GM18909 (cell line): ENCODE measurements around the gene WSCD1.

ENCODE experiments used
- ATAC-seq: cut with Tn5 transposase; IDR thresholded peaks from one replicate; pipeline ENCODE4 v1.9.1; 2021; ENCODE audit warnings: mild to moderate bottlenecking; ENCODE audit not compliant: unreplicated experiment, poor library complexity

Gene WSCD1

DNA sequence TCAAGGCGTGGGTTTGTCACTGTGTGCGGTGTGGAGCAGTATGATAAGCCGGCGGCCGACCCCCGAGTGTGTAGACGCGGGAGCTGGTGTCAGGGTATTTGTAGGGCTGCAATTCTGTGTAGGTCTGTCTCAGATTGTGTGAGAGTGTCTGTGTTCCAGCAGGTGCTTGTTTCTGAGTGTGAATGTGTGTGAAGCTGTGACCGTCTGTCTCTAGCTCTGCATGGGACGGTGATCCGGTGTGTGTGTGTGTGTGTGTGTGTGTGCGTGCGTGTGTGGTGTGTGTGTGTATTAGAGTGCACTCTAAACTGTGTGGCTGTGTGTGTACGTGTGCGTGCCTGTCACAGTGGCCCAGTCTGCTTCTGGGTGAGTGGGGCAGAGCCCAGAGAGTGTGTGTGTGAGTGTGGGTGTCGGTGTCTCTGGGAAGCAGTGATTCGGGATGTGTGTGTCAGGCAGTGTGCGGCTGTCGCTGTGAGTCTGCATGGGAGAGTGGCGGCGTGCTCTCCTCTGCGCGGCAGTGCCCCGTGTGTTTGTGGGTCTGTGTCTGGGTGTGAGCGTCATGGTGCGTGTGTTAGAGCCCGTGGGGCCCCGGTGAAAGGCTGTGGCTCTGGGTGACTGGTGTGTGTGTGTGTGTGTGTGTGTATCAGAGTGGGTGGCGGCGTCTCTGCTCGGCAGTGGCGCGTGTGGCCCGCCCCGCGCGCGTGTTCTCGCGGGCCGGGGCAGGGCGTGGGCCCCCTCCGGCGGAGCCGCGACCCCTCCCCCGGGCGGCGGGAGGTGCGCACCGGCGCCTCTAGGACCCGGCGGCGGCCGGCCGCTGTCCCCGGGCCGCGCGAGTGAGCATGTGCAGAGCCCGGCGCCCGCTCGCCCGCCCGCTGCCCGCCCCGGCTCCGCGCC lies at the start of gene WSCD1:
TSS of gene WSCD1 (plus strand) at position 841 of the 891 bp plus-strand sequence. CDS start 10,280 bp downstream, outside the sequence.
- no peak for ATAC-seq

DNA sequence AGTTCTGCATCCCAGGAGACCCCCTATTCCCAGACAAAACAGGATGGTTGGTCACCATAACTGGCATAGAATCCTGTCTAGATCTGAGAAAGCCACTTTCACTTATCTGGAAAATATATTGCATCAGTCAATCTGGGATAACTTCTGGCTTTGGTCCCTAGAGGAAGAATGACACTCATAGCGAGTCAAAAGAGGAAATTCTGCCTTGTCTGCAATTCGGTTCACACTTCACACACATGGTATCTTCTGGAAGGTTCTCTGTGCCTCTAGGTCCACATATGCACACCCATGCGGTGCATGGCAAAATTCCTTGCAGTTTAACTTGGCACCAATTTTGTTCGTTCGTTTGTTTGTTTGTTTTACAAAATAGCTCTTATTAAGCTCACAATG lies 49.2 kb upstream of the WSCD1 start:
- ATAC-seq = no peak

DNA sequence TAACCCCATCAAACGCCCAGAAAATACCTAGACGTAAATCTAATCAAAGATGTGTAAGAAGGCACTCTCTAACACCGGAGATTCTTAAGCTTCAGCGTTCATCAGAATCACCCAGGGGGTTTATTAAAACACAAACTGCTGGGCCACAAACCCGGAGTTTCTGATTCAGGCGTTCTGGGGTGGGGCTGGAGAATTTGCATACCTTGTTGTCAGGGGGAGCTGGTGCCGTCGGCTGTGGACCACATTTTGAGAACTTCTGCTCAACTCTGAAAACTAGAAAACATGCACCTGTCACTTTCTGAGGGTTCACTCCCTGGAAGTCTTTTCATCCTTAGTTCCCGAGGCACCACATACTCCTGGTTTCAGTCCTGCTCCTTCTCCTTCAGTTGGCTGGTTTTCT lies 48.6 kb upstream of the WSCD1 start:
- no peak for ATAC-seq

GRCh38 chr17:6023036-6023831 lies 46.9 kb upstream of the WSCD1 start:
- no peak for ATAC-seq

DNA sequence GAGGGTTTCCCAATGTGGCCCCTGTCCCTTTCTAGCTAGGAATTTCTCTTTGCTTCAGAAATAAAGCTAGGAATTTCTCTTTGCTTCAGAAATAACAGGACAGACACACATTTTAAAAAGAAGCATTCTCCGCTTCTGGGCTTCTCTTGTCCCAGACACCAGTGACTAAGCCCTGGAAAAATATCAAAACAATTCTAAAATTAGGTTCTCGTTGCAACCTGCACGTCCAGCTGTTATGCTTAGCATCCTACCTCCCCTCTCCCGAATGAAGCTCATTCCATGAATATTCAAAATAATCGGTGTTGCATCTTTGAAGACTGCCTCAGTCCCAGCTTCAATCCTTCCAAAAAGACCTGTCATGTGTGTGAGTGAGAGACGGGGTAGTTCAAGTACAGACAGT lies 45.6 kb upstream of the WSCD1 start:
- no peak for ATAC-seq

DNA sequence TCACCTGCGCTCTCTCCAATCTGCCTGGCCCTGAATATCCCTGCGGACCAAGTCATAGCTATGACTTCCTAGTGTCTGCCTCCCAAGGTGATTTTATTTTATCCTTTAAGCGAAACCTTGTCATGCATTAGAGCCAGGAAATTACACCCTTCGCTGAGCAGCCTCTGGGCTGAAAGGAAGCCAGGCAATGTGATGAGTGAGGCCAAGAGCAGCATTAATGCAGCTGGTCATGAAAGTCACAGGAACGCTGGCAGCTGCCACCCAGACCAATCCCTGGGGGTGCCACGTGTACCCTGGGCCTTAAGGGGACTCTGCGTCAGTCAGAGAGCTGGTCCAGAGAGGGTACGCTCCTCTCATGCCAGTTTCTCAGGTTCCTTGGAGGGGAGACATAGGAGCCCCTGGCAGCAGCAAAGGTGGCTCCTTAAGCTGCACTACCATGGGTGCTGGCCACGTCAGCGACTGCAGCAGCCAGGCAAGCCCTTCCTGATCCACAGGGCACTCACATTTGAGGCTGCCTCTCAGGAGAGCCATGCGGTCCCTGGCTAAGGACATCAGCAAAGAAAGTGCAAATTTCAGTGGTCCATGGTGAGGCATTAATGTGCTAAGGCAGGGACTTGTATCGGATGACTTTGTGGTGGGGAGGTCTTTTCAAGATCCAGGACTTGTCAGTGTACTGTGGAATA lies 42.7 kb upstream of the WSCD1 start:
- no peak for ATAC-seq

DNA sequence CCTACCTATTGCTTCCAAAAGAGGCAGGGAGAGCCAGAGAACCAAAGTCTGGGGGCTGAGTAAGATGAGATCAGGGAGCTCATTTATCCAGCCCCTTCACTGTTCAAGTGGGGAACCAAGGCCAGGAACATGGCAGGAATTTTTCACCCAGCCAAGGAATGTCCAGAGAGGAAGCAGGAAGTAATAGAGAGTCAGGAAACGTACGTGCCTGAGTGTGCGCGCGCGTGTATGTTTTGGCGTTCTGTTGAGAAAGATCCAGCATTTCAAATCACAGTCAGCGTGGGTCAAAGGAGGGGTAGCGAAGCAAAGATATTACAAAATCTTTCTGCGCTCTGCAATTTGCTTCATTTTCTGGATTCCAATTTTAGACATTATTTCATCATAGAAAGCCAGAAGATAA lies 41.9 kb upstream of the WSCD1 start:
- ATAC-seq = no peak

DNA sequence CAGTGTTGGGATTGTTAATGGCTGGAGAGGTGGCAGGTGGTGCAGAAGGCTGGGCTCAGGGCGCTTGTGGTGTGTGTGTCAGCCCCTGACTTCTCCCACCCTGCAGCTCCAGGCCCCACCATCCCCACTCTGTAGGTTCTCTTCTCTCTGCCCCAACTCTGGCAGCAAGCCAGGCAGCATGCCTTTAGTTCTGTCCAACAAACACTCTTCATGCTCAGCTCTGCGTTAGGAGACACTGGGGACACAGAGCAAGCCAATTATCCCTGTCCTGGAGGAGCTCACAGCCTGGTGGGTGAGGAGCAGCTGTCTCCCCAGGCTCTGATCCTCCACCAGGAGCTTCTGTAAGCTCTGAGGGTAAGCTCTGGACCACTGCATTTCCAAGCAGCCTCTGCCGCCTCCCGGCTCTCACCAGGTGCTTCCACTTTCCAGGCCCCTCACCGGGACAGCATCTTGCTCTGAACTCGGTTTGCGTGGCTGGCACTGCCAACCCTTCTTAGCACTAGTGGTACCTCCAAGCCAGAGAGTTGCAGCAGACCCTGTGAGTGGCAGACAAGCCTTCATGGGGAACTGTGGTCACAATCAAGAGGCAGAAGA lies 34.3 kb upstream of the WSCD1 start:
- ATAC-seq = no peak

GRCh38 chr17:6040504-6040903 lies 29.7 kb upstream of the WSCD1 start:
- ATAC-seq = no peak

- ATAC-seq = no peak
These were observed 28.9 kb upstream of the WSCD1 start for GRCh38 chr17:6041246-6041645.

DNA sequence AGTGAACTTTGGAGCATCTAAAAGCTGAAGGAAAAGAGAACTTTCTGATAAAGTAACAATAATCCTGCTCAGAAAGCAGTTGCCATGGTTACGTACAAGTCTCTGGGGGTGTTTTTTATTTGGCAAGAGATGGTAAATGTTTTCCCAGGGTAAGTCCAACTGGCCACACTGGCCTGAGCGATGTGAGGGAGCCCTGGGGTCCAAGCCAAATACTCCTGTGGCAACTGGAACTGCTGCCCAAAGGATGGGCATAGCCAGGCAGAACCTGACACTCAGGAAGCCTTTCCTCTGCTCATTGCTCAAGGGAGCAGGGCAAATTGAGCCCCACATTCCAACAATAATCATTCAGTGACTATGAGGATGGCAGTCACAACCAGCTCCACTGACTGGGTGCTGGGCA lies 26.8 kb upstream of the WSCD1 start:
- ATAC-seq = no peak

DNA sequence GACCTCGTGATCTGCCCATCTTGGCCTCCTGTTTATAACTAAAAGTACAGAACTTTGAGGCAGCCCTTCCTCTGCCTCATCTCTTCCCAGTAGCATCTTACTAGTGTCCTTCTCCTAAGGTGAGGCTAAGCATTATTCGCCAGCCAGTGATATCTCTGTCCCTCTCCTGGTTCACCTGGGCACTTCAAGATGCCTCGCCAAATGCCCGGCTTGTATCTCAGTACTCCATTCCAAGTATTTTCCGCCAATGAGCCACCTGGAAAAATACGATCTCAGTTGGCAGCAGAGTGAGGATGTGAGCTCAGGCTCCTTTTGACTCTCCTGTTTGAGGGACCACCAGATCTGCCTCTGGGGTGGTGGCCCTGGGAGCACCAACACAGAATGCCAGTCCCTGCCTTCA lies 25.9 kb upstream of the WSCD1 start:
- no peak for ATAC-seq

GRCh38 chr17:6045621-6046357 lies 24.4 kb upstream of the WSCD1 start:
- no peak for ATAC-seq

- no peak for ATAC-seq
These were observed 23.7 kb upstream of the WSCD1 start for GRCh38 chr17:6046431-6046830.

DNA sequence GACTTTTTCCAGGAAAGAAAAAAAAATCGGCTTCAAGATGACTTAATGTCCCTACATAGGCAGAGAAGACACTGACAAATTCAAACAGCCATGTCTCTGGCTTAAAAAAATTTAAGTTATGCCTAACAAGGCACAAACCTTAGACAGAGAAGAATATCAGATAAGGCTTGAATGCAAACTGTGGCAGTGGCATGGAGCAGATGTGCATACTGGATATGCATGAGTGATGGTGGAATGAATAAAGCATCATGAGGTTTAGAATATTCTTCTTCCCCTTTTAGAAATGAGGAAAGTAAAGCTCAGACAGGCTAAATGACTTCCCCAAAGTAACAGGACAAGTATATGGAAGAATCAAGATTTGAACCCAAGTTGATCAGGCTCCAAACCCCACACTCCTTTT lies 23.2 kb upstream of the WSCD1 start:
- ATAC-seq = no peak

- no peak for ATAC-seq
These were observed 22.2 kb upstream of the WSCD1 start for GRCh38 chr17:6047966-6048365.

GRCh38 chr17:6048486-6048885 lies 21.7 kb upstream of the WSCD1 start:
- no peak for ATAC-seq

- no peak for ATAC-seq
These were observed 17.3 kb upstream of the WSCD1 start for GRCh38 chr17:6052926-6053325.

DNA sequence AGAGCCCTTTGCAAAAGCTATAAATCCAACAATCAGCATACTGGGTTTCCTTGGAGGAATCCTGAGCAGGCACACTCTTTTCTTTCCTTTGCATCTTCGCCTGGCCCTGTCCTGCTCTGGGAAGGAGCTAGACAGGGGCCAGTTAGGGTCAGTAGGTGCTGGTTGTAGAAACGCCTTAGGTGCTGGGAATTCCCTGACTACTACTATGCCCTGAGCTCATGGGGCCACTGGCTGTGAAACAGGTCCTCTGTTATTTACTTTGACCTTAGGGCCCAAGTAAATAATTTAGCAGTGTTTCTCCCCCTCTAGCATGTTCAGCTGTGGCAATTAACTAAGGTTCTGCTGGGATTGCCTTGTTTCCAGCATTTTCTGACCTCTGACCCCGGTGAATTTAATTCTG lies 15.8 kb upstream of the WSCD1 start:
- ATAC-seq = no peak

GRCh38 chr17:6056104-6056503 lies 14.1 kb upstream of the WSCD1 start:
- no peak for ATAC-seq
